IPS-15b (cell line): ENCODE data around the gene IGSF22.
"Not testable (repeated sequence)": the region's sequence is repeated elsewhere in the genome, so short reads cannot be mapped to it uniquely, and the experiment has no call there.

Source experiments
- H3K27me3 ChIP-seq: one replicate; pipeline ENCODE4 v1.6.1; 2013; ENCODE audit warnings: low read length; ENCODE audit not compliant: control insufficient read depth, insufficient read depth
- H3K36me3 ChIP-seq: one replicate; pipeline ENCODE4 v1.6.1; 2013; ENCODE audit warnings: low read length; ENCODE audit not compliant: control insufficient read depth, insufficient read depth
- H3K4me1 ChIP-seq: one replicate; pipeline ENCODE4 v1.6.1; 2013; ENCODE audit warnings: mild to moderate bottlenecking, low read length; ENCODE audit not compliant: control insufficient read depth, insufficient read depth
- H3K4me3 ChIP-seq: one replicate; pipeline ENCODE4 v1.5.1; 2013; ENCODE audit warnings: low read depth, low read length
- H3K9ac ChIP-seq: one replicate; pipeline ENCODE4 v1.6.1; 2013; ENCODE audit warnings: low read depth, mild to moderate bottlenecking, low read length
- H3K9me3 ChIP-seq: one replicate; pipeline ENCODE4 v1.6.1; 2013; ENCODE audit warnings: mild to moderate bottlenecking, low read length; ENCODE audit not compliant: control insufficient read depth, insufficient read depth

The IGSF22 gene

DNA sequence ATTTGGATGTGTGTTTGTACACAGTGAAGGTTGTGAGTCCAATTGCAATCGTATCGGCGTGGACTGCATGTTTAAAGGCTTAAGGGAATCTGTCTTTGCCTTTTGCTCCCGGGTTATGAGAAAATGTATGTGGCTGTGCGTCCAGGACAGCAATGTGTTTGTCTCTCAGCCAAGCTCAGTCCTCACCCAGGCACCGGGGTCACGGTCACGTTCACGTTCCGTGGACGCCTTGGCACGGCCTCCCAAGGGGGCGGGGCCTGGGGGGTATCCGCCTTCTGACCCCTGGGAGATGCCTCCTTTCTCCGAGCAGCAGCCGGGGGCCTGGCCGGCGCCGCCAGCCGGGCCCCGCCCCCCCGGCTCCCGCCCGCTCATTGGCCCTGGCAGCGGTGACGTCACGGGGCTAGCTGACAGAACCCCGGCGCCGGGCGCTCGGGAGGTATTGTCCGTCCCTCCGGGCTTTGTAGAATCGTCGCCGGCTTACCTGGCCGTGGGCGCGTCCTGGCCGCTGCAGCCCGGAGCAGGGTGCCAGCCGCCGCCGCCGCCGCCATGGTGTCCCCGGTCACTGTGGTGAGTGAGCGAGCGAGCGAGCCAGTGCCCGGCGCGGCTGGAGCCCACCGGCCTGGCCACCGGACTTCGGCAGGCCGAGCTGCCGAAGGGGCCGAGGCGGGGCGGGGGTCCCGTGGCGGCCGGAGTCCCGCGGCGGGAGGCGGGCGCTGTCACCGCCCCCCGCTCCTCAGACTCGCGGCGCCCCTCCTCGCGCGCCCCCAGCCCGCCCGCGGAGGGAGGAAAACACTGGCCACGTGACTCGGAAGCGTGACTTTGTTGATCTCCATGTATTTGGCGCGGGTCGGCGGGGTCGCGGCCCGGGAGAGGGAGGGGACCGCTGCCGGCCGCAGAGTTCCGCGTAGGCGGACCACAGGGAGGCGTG lies 27.4 kb downstream of the IGSF22 start, which contains the start of gene TMEM86A:
Gene TMEM86A (plus strand): TSS at position 439 of the 928 bp plus-strand sequence. CDS start 108 bp downstream, at position 547.
- no peak within 1 kb of the TSS for H3K9ac ChIP-seq

GRCh38 chr11:18697576-18697975 lies 28.4 kb downstream of the IGSF22 start:
- Histone ChIP-seq H3K4me1 (peaks cover 2% of the 10 kb centered on the region), H3K9me3 (no peaks in the 10 kb centered on the region), H3K36me3 (no peaks in the 10 kb centered on the region), H3K4me3 (no peak overlapping the region), H3K9ac (no peak overlapping the region), H3K27me3 (peaks cover 30% of the 10 kb centered on the region)

More for the DNA sequence above, 27.4 kb downstream of the IGSF22 start, which contains the start of gene TMEM86A:
- H3K9me3 ChIP-seq: no peaks in the 10 kb centered on the region
- peaks cover 2% of the 10 kb centered on the region for H3K4me1 ChIP-seq
- H3K27me3 ChIP-seq: peaks cover 30% of the 10 kb centered on the region
- H3K4me3 ChIP-seq: peak within 1 kb of the TSS; percentile 65
- H3K36me3 ChIP-seq: no peaks in the 10 kb centered on the region

DNA sequence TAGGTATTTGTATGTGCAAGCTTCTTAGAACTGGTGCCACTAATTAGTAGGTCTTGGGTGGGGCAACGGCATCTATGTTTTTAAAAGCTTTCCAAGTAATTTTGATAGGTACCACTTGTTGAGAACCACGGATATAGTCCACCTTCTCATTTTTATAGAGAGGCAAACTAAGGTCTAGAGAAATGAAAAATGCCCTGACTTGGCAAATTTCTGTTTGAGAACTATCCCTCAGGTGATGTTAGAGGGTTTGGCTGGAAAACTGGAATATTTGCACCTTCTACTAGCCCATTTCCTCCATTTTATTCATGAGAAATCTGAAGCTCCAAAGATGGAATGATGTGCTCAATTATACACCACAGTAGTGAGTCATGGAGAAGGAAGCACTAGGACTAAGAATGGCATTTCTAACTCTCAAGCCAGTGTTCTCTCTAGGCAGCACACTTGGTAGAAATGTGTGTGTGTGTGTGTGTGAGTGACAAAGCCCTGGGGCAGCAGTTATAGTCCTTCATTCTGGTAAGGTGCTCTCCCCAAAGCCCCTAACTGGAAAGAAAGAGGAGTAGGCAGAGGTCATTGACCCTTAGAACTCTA lies 29.3 kb downstream of the IGSF22 start:
- H3K4me3 ChIP-seq: no peak overlapping the region
- H3K27me3 ChIP-seq: peaks cover 30% of the 10 kb centered on the region

DNA sequence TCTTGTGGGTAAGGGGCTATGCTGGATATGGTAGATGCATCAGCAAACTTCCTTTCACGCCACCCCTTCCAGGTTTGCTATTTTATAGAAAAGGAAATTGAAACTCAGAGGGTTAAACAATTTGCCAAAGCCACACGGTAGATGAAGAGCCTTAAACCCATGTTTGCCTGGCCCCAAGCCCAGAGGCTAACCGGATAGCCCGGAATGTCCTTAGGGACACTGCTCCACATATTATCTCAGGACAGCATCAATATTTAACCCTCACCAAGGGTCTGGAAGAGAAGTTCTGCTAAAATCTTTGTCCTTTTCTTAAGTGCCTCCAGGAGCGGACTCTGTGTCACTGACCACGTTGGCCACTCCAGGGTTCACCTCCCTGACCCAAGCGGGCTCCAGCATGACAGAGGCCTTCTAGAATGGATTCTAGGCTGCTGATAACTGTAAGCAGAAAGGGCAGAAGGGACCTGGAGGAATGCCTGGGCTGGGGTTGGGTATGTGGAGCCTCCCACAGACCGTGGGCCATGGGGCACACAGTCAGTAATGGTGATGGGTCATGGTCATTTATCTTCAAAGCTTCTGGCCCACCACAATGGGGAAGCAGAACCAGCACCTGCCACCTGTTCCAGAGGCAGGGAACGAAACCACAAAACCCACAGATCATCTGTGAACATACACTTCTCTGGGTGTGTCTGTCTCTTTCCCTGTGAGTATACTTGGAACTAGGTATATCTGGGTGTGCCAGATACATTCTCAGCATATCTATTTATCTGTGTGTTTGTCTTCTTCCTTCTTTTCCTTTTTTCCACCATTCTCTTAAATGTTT lies 32.8 kb downstream of the IGSF22 start:
- Histone ChIP-seq H3K27me3 (peaks cover 18% of the 10 kb centered on the region), H3K4me1 (no peaks in the 10 kb centered on the region), H3K36me3 (no peaks in the 10 kb centered on the region), H3K4me3 (no peak overlapping the region), H3K9ac (no peak overlapping the region), H3K9me3 (no peaks in the 10 kb centered on the region)

More for the DNA sequence above, 29.3 kb downstream of the IGSF22 start:
- no peaks in the 10 kb centered on the region for H3K9me3 ChIP-seq
- H3K36me3 ChIP-seq: no peaks in the 10 kb centered on the region
- no peak overlapping the region for H3K9ac ChIP-seq
- H3K4me1 ChIP-seq: peaks cover 2% of the 10 kb centered on the region

GRCh38 chr11:18691467-18692140 lies 34.4 kb downstream of the IGSF22 start:
- not testable (repeated sequence) for H3K9ac ChIP-seq, H3K27me3 ChIP-seq, H3K36me3 ChIP-seq, H3K4me1 ChIP-seq, H3K4me3 ChIP-seq, H3K9me3 ChIP-seq

DNA sequence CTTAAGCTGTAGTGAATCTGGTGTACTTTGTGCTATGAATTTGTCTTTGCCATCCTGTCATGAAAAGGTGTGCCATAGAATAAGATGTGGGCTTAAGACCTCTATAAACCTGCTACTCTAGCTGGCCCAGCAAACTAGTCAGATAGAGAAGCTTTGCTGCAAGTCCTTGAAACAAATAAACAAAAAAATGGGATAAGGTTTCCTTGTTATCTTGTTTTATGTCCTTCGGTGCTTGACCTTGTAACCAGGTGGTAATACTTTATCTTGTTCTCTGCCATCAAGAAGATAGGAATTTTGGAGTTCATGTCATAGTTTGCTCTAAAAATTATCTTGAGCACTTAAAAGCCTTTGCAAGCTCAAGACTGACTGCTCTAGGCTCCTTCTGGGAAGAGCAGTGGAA lies 41.7 kb downstream of the IGSF22 start:
- Histone ChIP-seq H3K4me3 (no peak overlapping the region), H3K36me3 (no peaks in the 10 kb centered on the region), H3K4me1 (no peaks in the 10 kb centered on the region), H3K9ac (no peak overlapping the region), H3K9me3 (no peaks in the 10 kb centered on the region), H3K27me3 (no peaks in the 10 kb centered on the region)

- H3K9me3 ChIP-seq: no peaks in the 10 kb centered on the region
- no peak overlapping the region for H3K9ac ChIP-seq
- no peak overlapping the region for H3K4me3 ChIP-seq
- H3K27me3 ChIP-seq: no peaks in the 10 kb centered on the region
- H3K36me3 ChIP-seq: no peaks in the 10 kb centered on the region
- no peaks in the 10 kb centered on the region for H3K4me1 ChIP-seq
Measured at GRCh38 chr11:18682466-18682865, 43.5 kb downstream of the IGSF22 start.

DNA sequence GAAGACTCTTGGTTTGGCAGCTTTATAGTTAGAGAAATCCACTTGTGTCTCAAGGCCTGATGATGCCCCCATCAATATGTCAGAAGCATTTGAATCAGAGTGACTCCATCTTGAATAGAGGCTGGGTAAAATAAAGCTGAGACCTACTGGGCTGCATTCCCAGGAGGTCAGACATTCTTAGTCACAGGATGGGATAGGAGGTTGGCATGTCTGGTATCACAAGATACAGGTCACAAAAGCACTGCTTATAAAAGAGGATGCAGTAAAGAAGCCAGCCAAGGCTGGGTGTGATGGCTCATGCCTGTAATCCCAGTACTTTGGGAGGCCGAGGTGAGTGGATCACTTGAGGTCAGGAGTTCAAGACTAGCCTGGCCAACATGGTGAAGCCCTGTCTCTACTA lies 44.0 kb downstream of the IGSF22 start:
- not testable (repeated sequence) for H3K4me3 ChIP-seq, H3K9me3 ChIP-seq, H3K36me3 ChIP-seq, H3K4me1 ChIP-seq, H3K9ac ChIP-seq, H3K27me3 ChIP-seq

DNA sequence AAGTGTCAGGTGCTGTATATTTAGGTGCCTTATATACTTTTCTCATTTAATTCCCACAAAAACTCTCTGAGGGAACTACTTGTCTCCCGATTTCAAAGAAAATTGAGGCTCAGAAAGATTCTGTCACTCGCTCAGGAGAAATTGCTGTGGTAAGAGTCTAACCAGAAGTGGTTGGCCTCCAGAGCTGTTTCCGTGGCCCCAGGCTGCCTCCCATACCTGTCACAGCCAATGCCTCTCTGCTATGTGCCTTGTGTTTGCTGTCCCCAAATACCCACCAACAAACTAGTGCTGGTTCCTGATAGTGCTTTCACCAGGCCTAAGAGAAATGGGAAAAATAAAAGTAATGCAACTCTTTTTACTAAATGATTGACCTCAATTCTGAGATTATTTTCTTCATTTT lies 48.4 kb downstream of the IGSF22 start:
- no peak overlapping the region for H3K9ac ChIP-seq
- no peaks in the 10 kb centered on the region for H3K9me3 ChIP-seq
- H3K36me3 ChIP-seq: no peaks in the 10 kb centered on the region
- H3K27me3 ChIP-seq: no peaks in the 10 kb centered on the region
- H3K4me3 ChIP-seq: no peak overlapping the region
- H3K4me1 ChIP-seq: no peaks in the 10 kb centered on the region

- no peaks in the 10 kb centered on the region for H3K9me3 ChIP-seq
- no peak overlapping the region for H3K9ac ChIP-seq
Measured at GRCh38 chr11:18676803-18677202, 49.2 kb downstream of the IGSF22 start.

GRCh38 chr11:18672209-18672608 lies 53.8 kb downstream of the IGSF22 start:
- H3K4me3 ChIP-seq, H3K27me3 ChIP-seq, H3K9me3 ChIP-seq, H3K36me3 ChIP-seq, H3K4me1 ChIP-seq, H3K9ac ChIP-seq: not testable (repeated sequence)

More at GRCh38 chr11:18676803-18677202, 49.2 kb downstream of the IGSF22 start:
- Histone ChIP-seq H3K4me3 (no peak overlapping the region), H3K4me1 (no peaks in the 10 kb centered on the region), H3K36me3 (no peaks in the 10 kb centered on the region), H3K27me3 (no peaks in the 10 kb centered on the region)
